Measurements from ENCODE around the gene PDILT. TPM values are rescaled to one million over a fixed set of nuclear protein-coding genes. Genes with fewer than 3 reads are reported as not detected.

The PDILT gene
- total RNA-seq, 4 donors from 2014 or later: not detected

DNA sequence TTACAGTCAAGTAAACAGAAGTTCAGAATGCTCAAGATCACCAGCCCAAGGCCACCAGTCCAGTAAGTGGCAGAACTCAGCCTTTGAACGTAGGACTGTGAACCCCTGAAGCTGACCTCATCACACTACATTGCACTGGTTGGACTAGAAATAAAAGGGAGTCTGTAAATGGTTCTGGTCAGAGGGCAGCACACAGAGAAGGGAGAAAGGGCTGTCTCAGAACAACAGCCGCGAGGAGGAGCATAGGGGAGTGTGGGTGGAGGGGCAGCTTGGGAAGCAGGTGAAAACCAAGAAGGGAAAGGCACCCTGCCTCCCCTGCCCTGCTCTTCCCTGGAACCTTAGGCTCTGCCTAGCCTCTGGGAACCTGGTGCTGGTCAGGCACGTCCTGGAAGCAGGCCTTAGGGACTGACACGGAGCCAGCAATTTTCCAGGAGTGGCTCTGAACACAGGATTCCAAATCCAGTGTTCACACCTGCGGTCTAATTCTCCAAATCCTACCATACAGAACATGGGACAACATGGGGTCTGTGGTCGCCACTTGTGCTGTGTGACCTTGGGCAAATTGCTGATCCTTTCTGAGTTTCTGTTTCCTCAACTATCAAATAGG is 7.0 kb downstream of the PDILT start:
- Histone ChIP-seq H3K9me3 (no peaks in the 10 kb centered on the region), H3K27me3 (no peaks in the 10 kb centered on the region), H3K4me3 (no peak overlapping the region), H3K36me3 (no peaks in the 10 kb centered on the region), H3K4me1 (no peaks in the 10 kb centered on the region), H3K27ac (no peak overlapping the region)
- DNase-seq (no peak), ATAC-seq (no peak)
- intact Hi-C loops (cut with DNase I; ENCODE audit: low total_unique reads): no loop called here
- TF ChIP-seq CTCF (IDR thresholded peaks at IDR 0.05 in 4 of 5, conservative IDR thresholded peaks at IDR 0.05 in 1 of 5) (no peak), POLR2A (IDR thresholded peaks at IDR 0.05) (no peak)
- in situ Hi-C loops (cut with MboI; ENCODE audit: low sequenced_read_pairs in 4 of 4): loop anchor here in 3 of 4 donors (25.0 kb wide), 1 partner anchor 485 kb away; no protein-coding TSS in a partner anchor

DNA sequence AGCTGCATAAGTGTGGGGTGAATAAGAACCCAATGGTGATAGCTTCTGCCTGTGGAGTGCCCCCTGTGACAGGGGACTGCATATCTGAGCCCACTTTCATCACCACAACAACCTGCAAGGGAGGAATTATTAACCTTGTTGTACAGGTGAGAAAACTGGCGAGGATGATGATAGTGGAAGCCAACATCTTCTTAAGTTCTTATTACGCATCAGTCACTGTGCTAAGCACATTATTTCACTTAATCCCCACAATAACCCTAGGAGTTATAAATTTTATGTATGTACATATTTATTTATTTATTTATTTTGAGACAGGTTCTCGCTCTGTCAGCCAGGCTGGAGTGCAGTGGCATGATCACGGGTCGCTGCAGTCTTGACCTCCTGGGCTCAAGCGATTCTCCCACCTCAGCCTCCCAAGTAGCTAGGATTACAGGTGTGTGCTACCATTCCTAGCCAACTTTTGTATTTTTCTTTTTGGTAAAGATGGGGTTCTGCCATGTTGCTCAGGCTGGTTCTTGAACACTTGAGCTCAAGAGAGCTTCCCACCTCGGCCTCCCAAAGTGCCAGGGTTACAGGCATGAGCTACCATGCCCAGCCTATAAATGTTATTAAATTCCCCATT is 7.6 kb downstream of the PDILT start:
- in situ Hi-C loops (cut with MboI; ENCODE audit: low sequenced_read_pairs in 4 of 4): loop anchor here in 3 of 4 donors (25.0 kb wide), 1 partner anchor 485 kb away; no protein-coding TSS in a partner anchor

GRCh38 chr16:20395946-20396345 is 8.6 kb downstream of the PDILT start:
- no peaks in the 10 kb centered on the region for H3K9me3 ChIP-seq
- DNase-seq (no peak), ATAC-seq (no peak)
- intact Hi-C loops (cut with DNase I; ENCODE audit: low total_unique reads): no loop called here
- H3K27ac ChIP-seq: no peak overlapping the region
- no peak overlapping the region for H3K4me3 ChIP-seq
- TF ChIP-seq POLR2A (IDR thresholded peaks at IDR 0.05) (no peak), CTCF (IDR thresholded peaks at IDR 0.05 in 4 of 5, conservative IDR thresholded peaks at IDR 0.05 in 1 of 5) (no peak)
- H3K27me3 ChIP-seq: no peaks in the 10 kb centered on the region
- in situ Hi-C loops (cut with MboI; ENCODE audit: low sequenced_read_pairs in 4 of 4): loop anchor here in 3 of 4 donors (25.0 kb wide), 1 partner anchor 484 kb away; no protein-coding TSS in a partner anchor
- no peaks in the 10 kb centered on the region for H3K36me3 ChIP-seq
- H3K4me1 ChIP-seq: no peaks in the 10 kb centered on the region

More for the DNA sequence above, 7.6 kb downstream of the PDILT start:
- intact Hi-C loops (cut with DNase I; ENCODE audit: low total_unique reads): no loop called here
- no peaks in the 10 kb centered on the region for H3K36me3 ChIP-seq
- H3K4me1 ChIP-seq: no peaks in the 10 kb centered on the region
- no peak overlapping the region for H3K27ac ChIP-seq
- DNase-seq: no peak
- H3K4me3 ChIP-seq: no peak overlapping the region
- TF ChIP-seq POLR2A (IDR thresholded peaks at IDR 0.05) (no peak), CTCF (IDR thresholded peaks at IDR 0.05 in 4 of 5, conservative IDR thresholded peaks at IDR 0.05 in 1 of 5) (no peak)
- ATAC-seq: no peak
- no peaks in the 10 kb centered on the region for H3K27me3 ChIP-seq
- H3K9me3 ChIP-seq: no peaks in the 10 kb centered on the region

DNA sequence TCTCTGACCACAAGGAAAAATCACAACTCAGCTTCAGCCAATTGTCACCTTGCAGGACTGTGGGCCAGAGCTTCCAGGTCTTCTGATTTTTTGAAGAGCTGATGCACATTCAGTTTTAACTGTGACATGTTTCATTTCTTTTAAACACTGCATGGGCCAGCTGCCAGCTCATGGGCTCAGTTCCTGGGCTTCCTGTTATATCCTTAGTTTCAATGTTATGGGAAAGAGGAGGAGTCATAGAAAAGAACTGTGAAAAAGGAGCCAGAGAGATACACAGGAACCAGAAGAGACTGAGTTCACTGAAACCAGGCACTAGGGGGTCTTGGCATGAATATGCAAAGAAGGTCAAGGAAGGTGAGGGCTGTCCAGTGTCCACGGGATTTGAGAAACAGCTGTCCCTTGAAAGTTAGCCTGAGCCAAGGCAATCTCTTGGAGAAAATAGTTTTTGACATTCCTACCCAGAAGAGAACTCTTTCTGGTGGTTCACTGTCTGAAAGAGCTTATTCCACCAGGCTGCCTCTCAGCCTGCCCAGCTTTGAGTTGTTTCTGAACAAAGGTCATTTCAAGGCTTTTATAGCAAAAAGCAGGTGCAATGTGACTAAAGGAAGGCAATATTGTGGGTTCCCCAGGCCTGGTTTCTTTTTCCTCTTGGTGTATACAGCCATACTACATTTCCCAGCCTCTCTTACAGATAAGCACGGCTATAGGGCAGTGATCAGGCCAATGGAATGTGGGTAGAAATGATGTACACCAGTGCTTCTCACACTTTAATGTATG is 10.5 kb downstream of the PDILT start:
- H3K27ac ChIP-seq: no peak overlapping the region
- H3K4me1 ChIP-seq: no peaks in the 10 kb centered on the region
- peak in 1 of 2 donors; percentile 36 for ATAC-seq
- no peak for DNase-seq
- no peak overlapping the region for H3K4me3 ChIP-seq
- intact Hi-C loops (cut with DNase I; ENCODE audit: low total_unique reads): no loop called here
- H3K27me3 ChIP-seq: no peaks in the 10 kb centered on the region
- H3K9me3 ChIP-seq: no peaks in the 10 kb centered on the region
- in situ Hi-C loops (cut with MboI; ENCODE audit: low sequenced_read_pairs in 4 of 4): loop anchor here in 3 of 4 donors (25.0 kb wide), 1 partner anchor 482 kb away; no protein-coding TSS in a partner anchor
- TF ChIP-seq CTCF (IDR thresholded peaks at IDR 0.05 in 4 of 5, conservative IDR thresholded peaks at IDR 0.05 in 1 of 5) (no peak), POLR2A (IDR thresholded peaks at IDR 0.05) (no peak)
- no peaks in the 10 kb centered on the region for H3K36me3 ChIP-seq

Data from gastrocnemius medialis (tissue), 4 donors.